ENCODE results near the gene TSEN2.

Gene TSEN2

DNA sequence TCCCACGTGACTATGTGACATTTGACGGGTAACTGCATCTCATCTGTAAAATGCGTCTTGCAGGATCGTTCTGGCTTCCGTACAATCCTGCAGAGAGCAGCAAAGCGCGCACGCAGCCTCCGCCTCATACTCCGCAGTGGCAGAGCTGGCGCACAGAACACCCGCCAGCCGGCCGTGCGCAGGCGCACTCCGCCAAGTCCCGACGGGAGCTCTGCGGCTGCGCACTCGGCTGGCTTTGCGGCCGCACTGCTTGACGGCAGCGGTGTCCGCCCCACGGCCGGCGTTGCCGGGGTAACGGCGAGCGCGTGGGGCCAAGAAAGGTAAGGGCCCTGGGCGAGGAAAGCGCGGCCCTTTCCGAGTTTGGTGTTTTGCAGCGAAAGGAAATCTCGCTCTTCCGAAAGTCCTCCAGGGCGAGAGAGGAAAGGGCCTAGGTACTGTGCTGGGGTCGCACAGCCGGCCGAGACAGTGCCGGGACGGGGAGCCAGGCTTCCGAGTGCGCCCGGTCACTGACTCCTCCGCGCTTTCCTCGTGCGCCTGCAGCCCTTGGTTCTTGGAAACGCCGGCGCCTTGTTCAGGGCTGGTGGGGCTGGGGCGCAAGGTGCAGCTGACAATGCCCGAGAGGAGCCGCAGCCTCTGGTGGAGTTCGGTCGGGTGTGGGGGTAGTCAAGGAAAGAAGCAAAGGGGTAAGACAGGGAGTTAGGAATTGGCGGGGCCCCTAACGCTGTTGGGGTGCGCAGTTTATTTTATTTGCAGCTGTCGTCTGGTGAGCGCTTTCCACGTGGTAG is at the start of gene TSEN2:
TSS of gene TSEN2 (plus strand) at position 283 of the 785 bp plus-strand sequence. CDS start 5,321 bp downstream, outside the sequence.
- peak; percentile 99 for DNase-seq (ENCODE audit: low spot score)

DNA sequence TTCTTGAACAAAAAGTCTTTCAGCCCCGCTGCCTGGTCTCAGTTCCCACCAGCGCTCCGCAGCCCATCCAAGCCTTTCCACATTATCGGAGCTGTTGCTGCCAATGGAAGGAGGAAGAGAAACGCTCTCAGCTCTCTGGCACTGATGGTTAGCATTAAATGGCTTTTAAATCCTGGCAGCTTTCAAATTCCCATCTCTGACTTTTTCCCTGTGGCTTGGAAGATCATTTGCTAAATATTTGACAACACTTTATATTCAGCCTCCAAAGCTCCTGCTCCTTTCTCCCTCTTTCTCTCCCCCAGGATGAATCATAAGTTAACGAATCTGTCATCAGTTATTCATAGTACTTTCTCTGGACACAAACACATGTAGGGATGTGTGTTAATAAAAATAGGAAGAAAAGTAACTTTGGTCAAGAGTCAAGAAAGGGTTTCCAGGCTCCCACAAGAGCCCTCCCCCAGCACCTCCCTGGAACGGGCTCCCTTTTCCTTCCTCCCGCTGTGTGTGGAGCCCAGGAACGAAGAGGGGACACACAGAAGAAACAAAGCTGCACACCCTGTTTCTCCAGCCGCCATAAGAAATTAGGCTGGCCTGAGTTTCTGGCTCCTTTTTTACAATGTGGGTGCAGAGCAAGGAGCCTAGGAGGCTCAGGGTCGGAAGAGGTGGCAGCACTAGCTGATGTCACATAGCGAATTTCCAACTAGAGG is 47.6 kb upstream of the TSEN2 start:
- DNase-seq (ENCODE audit: low spot score) = no peak

DNA sequence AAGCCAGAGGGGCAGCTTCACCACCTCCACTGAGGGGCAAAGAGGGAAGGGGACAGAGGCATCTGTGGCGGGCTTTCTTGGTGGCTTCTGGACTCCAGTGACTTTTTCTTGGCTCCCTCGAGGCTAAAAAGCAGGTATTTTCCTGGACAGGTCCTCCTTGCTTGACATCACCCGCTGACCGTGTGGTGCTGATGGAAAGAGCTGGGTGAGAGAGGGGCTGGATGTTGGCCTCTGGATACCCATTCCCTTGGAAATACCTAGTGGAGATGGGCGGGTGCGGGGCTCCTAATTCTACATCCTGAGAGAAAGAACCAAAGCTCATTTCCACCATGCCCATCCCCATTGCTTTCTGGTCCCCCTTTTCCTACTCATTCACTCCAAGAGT is 47.1 kb upstream of the TSEN2 start:
- no peak for DNase-seq (ENCODE audit: low spot score)

DNA sequence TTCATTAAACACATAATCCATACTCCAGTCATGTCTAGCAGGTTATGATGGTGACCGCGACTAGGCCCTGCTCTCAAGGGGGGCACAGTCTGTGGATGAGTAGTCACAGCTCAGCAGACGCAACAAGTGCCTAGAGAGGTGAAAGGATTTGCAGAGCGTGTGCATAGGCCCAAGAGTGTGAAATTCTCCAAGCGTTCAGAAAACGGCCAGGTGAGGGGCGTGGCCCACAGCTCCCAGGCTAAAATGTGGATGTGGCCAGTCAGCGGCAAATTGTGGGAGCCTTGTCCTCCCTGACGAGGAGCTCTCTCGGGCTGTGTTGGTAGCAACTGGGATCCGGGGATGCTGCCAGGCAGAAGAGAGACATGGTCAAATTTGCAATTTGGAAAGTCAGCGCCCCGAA is 46.4 kb upstream of the TSEN2 start:
- no peak for DNase-seq (ENCODE audit: low spot score)

DNA sequence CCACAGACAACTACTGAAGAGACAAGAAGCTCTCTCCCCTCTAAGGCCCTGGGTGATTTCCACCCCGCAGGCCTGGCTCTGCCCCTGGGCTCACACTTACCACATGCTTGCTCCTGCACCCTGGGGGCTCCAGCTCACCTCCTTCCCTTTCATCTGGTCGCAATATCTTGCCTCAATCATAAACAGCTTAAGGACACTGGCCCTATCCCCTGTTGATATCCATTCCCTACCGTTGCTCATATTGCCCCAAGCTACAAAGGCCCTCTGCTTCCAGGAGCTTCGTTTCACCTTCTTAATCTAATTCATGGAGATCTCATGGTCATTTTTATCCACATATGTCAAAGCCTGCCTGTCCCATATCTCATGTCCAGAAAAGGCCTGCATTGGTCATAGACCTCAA is 46.0 kb upstream of the TSEN2 start:
- no peak for DNase-seq (ENCODE audit: low spot score)

DNA sequence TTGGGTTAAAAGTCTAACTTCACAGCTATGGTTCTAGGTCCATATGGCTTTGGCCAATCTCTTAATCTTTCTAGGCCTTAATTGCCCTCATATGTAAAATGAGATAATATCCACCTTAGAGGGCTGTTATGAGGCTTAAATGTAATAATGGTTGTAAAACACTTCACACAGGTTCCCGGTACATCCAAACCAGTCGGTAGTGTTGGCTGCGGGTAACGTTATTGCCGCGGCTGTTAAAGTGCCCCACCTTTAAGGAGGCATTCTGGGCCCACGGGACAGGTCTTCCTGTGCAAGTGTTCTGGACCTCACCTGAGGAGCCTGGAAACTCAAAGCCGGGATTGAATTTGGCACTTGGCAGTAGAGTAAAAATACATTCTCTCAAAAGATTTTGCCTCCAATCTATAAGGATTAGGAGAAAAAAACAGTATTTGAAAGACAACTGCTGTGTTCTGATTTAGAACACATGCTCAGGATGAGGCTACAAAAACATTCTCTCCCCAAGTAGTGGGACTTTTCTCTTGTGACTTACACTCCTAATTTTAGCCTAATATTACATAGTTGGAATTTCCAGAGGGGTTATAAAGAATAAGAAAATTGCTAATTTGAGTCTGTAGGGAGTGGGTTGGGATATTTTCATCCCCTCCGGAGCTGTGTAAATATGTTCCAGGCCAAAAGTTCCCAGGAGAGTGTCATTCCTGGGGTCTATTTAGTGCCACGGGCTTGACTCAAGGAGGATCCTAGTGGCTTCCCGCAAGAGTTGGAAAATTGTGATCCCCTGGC is 44.9 kb upstream of the TSEN2 start:
- no peak for DNase-seq (ENCODE audit: low spot score)

DNA sequence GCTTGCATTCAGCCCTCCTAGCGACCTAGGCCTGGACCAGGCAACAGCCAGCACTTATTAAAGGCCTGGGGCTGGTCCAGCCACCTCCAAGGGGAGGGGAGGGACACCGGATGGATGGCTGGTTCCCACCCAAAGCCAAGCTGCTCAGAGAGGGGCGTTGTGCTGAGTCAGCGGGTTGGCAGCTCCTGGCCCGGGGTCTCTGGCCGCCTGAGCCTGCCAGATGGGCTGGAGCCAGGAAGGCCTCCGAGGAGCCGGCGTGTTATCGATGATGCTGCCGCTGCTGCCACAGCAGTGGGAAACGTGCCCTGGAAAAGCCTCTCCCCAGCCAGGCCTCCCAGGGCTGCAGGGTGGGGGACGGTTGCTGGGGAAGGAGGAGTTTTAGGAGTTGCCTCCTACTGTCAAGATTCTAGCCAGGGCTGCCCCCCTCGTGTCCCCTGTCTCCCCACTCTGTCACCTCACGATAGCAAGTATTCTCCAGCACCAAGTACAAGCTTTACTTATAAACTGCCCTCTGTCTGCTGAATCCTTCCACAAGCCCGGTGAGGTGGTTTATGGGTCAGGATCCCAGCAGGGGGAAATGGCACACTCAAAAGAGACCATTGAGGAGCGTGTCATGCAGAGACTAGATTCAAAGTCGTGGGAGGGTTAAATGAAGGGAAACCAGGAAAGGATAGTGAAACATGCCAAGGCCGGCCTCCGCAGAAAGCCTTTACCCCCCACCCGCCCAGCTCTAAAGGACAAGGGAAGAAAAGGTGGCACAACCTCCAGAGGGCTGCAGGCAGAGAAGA is 43.2 kb upstream of the TSEN2 start:
- no peak for DNase-seq (ENCODE audit: low spot score)

DNA sequence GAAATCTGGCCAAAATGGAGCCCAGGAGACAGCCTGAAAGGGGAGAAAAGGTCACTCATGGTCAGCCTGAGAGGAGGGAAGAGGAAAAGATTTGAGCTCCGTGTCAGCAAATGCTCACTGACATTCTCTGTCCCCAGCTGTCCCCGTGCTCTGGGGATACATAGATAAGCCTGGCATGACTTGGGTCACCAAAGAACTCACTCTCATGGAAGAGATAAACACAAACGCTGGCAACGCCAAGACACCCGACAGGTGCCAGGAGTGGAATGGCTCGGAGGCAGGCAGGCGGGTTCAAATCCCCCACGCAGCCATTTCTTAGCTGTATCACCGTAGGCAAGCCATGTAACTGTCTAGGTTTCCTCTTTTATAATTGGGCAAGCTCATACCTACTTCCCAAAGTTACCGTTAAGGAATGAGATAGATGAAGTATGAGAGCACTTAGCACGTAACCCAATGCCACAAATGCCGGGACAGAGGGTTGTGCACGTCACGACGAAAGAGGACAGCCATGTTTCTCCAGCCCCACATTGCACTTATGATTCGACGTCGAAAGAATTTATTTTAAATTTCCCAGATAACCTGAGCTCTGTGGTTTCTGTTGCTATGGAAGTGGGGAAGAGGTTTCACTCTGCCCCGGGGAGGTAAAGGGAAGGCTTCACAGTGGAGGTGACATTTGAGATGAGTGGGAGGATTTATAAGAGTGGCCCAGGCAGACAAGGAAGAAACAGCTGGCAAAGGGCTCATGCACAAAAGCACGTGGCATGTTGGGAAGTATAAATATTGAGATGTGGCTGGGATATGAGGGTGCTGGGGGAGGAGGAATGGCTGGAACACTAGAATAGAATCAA is 41.4 kb upstream of the TSEN2 start:
- no peak for DNase-seq (ENCODE audit: low spot score)

DNA sequence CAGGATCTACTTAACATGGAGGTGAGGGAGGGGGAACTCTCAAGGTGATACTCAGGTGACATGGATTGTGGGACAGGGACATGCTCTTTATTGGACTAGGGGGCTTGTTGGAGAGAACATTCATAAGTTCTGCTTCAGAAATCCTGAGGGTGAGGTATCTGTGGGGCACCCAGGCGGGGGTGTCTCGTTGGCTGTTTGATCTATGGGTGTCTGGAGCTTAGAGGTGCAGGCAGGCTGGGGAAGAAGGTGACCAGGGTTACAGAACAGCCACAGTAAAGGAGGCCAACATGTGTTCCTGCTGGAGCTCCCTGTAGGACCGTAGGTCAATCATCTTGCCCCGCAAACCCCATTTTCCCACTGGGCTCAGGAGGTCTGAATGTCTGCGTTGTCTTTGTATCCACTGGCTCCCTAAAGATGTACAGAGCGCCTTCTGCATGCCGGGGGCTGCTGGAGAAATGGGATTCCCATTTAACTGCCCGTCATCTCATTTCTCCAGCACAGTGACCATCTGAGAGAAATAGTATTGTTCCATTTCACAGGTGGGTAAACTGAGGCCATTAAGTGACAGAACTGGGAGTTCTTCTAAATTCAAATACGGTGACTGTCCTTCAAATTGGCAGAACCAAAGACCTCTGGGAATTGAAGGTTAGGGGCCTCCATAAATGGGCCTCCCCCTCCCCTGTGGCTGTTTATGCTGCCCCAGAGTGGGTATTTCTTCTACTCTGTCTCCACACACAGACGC is 40.3 kb upstream of the TSEN2 start:
- DNase-seq (ENCODE audit: low spot score) = no peak

DNA sequence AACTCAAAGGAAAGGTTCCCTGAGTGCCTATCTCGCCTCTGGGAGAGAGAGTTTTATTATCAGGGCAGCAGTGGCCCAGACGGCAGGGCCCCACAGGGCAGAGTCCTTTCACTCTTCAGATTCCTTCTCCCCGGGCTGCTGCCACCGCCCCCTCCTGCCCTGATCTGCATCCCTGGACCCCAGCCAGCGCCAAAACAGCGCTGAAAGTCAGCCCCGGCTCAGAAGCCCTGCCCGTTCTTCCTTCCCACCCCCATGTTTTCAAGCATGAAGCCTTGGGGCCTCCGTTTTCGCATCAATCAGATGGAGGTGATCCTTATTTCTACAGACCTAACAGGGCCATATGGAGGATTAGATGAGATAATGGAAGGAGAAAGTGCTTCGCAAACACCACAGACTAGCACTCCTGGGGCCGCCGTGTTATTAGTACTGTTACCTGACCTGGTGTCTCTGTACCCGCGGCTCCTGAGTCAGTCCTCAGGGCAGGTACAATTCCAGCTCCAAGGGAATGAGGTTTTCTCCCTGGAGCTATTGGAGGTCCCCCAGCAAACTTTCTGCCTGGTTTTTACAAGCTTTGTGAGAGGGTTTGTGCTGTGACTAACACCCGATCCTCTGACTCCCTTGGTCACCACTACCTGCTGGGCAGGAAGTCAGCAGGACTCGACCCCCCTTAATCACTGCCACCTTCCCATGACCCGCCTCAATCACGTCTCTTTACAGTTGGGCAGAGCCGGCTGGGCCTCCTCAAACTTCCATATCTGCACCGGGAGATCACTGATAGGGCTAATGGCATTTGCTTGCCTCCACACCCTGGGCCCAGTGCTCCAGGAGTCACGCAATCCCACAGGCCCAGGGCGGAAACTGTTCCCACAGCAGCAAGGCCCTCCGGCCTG is 39.5 kb upstream of the TSEN2 start:
- DNase-seq (ENCODE audit: low spot score) = peak; percentile 93

DNA sequence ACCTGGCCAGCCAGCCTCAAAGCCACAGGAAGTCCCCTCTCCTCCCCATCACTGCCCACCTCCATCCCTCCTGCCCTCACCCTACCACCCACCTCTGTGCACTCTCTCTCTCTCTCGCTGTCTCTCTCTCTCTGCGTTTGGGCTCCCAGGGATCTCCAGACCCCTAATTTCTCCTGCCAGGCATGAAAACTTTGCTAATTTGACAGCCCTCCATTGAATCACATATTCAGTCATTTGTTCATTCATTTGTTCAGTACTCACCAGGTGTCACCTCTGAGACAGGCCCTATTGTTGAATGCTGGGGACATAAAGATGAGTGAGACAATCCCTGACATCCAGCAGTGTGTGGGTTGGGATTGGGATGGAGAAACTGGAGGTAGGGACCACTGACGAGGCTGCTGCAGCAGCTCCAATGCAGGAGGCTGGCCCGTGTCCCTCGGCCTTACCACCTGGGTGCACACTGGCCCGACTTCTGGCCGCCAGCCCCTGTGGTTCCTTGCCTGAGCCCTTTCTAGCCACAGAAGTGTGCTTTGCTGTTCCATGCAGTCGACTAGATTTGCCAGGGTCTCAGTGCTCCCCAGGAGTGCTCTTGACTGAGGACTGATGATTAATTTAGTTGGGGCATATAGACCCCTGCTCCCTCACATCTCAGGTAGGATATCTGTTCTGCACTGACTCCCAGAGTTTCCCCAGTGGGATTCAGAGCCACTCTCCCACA is 38.6 kb upstream of the TSEN2 start:
- no peak for DNase-seq (ENCODE audit: low spot score)

DNA sequence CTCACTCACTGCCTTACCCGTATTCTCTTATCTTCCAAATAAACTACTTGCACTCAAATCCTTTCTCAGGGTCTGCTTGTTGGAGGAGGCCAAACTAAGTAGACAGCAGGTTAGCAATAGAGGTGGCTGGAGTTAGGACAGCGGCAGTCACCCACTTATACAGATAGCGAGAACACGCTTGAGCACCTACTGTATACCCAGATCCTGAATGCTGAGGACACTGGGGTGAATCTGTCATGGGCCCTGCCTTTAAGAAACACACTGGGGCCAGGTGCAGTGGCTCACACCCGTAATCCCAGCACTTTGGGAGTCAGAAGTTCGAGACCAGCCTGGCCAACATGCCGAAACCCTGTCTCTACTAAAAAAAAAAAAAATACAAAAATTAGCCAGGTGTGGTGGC is 38.0 kb upstream of the TSEN2 start:
- DNase-seq (ENCODE audit: low spot score) = no peak

DNA sequence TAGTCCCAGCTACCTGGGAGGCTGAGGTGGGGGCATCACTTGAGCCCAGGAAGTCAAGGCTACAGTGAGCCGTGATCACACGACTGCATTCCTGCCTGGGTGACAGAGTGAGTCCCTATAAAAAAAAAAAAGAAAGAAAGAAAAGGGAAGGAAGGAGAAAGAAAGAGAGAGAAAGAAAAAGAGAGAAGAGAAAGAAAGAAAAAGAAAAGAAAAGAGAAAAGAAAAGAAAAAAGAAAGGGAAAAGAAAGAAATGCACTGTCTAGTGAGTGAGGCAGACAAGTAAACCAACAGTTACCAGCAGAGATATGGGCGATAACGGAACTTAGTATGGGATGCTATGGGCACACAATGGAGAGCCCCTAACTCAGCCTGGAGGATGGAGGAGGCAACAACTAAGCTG is 37.2 kb upstream of the TSEN2 start:
- DNase-seq (ENCODE audit: low spot score) = no peak

DNA sequence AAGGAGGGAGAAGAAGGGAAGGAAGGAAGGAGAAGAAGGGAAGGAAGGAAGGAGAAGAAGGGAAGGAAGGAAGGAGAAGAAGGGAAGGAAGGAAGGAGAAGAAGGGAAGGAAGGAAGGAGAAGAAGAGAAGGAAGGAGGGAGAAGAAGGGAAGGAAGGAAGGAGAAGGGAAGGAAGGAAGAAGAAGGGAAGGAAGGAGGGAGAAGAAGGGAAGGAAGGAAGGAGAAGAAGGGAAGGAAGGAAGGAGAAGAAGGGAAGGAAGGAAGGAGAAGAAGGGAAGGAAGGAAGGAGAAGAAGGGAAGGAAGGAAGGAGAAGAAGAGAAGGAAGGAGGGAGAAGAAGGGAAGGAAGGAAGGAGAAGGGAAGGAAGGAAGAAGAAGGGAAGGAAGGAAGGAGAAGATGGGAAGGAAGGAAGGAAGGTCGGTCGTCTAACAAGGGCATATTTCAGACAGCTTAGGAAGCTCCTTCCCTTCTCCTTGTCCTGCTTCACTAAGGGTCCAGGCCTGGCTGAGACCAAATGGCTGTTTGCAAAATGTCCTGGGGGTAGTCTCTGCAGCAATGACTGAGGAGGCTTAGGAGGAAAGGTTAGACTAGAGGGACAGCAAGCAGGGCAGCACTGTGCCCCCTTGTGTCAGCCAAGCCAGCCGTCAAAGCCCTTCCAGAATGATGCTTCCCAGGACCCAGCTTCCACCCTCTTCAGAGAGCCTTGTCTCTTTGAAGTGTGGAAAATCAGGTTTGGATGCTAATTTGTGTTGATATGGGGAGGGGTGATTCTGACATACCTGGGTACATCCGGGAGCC is 35.7 kb upstream of the TSEN2 start:
- peak; percentile 39 for DNase-seq (ENCODE audit: low spot score)

DNA sequence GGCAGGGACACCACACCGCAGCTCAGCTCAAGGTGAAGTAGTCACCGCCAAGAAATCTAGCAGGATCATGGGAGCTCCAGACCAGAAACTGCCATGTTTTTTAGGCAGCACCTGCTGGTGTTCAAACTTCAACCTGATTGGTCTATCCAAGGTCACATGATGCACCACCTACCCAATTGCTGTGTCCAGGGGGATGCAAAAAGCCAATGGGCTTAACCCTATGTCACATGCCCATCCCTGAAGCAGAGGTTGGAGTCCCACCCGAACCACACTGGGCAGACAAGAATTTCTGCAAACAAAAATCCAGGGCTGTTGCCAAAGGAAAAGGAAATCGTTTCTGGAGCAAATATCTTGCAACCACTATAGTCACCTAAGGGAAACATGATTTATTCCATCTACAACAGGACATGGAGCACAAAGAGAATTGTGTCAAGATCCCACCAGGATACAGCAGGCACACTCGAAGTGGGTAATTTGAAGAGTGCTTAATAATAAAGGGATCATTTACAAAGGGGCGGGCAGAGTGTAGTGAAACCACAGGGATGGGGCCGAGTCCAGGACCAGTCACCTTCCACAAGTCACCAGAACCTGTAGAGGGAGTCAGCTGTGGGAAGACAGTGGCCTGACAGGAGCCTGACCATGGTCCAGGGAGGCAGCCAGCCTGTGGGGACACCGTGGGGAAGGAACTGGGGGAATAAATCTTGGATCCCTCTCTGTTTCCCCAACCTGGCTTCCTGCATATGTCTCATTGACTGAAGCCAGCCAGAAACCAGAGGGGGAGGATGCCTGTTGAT is 34.2 kb upstream of the TSEN2 start:
- DNase-seq (ENCODE audit: low spot score) = no peak

DNA sequence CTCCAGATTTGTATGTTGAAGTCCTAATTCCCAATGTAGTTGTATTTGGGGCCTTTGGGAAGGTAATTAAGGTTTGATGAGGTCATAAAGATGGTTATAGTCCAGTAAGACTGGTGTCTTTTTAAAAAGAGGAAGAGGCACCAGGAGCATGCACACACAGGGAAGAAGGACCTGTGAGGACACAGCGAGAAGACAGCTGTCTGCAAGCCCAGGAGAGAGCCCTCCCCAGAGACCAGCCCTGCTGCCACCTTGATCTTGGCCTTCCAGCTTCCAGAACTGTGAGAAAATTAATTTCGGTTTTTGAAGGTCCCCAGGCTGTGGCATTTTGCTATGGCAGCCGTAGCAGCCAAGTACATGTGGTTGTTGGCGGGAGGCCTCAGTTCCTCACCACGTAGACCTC is 32.8 kb upstream of the TSEN2 start:
- no peak for DNase-seq (ENCODE audit: low spot score)

DNA sequence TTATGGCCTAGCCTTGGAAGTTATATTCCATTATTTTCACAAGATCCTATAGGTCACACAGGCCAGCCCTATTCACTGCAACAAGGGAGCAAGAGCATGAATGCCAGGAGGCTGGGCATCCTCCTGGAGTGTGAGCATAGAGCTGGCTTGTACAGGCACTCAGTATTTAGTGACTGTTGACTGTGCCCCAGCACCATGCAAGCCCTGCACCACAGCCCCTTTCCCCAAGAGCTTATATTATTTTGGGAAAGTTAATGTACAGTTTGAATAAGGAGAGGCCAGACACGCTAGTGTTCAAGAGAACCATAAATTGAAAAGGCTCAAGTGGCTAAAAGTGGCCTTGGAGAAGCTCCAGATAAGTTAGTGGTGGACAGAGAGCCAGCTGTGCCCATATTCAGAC is 32.3 kb upstream of the TSEN2 start:
- no peak for DNase-seq (ENCODE audit: low spot score)
